ENCODE data around the gene P3H2. TPM values are rescaled to one million over a fixed set of nuclear protein-coding genes. Genes with fewer than 3 reads are reported as not detected.

P3H2 gene
- total and polyA plus RNA-seq, 7 donors, result 0.24 to 3.4 (median 1.2) TPM

- intact Hi-C loops (cut with DNase I), result no loop called here
- Histone ChIP-seq H3K4me3 (no peak overlapping the region), H3K27ac (no peak overlapping the region), H3K4me1 (peaks cover 6% of the 10 kb centered on the region), H3K27me3 (ENCODE audit: insufficient read depth in 3 of 3, low read length in 2 of 3) (no peaks in the 10 kb centered on the region), H3K9me3 (no peaks in the 10 kb centered on the region), H3K36me3 (ENCODE audit: insufficient read depth in 1 of 2, low read depth in 1 of 2) (no peaks in the 10 kb centered on the region)
- DNase-seq (no peak), ATAC-seq (no peak)
- WGBS, 3 donors, result 11 to 31% (median 18%) methylated on average over 5 of the region's 5 CpGs
- TF ChIP-seq, protein P1, sequence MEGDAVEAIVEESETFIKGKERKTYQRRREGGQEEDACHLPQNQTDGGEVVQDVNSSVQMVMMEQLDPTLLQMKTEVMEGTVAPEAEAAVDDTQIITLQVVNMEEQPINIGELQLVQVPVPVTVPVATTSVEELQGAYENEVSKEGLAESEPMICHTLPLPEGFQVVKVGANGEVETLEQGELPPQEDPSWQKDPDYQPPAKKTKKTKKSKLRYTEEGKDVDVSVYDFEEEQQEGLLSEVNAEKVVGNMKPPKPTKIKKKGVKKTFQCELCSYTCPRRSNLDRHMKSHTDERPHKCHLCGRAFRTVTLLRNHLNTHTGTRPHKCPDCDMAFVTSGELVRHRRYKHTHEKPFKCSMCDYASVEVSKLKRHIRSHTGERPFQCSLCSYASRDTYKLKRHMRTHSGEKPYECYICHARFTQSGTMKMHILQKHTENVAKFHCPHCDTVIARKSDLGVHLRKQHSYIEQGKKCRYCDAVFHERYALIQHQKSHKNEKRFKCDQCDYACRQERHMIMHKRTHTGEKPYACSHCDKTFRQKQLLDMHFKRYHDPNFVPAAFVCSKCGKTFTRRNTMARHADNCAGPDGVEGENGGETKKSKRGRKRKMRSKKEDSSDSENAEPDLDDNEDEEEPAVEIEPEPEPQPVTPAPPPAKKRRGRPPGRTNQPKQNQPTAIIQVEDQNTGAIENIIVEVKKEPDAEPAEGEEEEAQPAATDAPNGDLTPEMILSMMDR (IDR thresholded peaks at IDR 0.05), result no peak
Observed at GRCh38 chr3:189982321-189982945, 138.3 kb downstream of the P3H2 start.

DNA sequence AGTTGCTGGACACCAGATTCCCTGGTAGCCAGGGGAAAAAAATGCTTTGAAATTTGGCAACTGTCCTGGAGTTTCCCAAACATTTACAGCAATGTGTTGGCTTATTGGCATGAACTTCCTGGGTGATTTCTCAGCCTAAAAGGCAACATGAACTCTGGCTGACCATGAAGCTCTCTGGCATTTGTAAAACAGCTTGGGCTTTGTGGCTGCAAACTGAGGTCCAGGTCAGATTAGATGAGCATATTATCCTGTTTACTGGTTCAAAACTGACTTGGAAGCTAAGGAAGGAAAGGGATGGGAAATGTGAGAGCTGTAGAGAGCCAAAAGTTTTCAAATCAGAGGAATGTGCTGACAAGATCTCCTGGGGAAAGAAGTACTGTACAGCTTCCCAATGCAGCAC, 139.0 kb downstream of the P3H2 start:
- no peaks in the 10 kb centered on the region for H3K9me3 ChIP-seq
- H3K4me1 ChIP-seq, result peaks cover 6% of the 10 kb centered on the region
- TF ChIP-seq, protein P1 (IDR thresholded peaks at IDR 0.05), result no peak
- H3K27me3 ChIP-seq (ENCODE audit: insufficient read depth in 3 of 3, low read length in 2 of 3), result no peaks in the 10 kb centered on the region
- H3K36me3 ChIP-seq (ENCODE audit: insufficient read depth in 1 of 2, low read depth in 1 of 2), result no peaks in the 10 kb centered on the region
- no peak overlapping the region for H3K4me3 ChIP-seq
- DNase-seq (no peak), ATAC-seq (peak; percentile 27 to 67 (median 42))
- H3K27ac ChIP-seq, result no peak overlapping the region
- intact Hi-C loops (cut with DNase I), result no loop called here

DNA sequence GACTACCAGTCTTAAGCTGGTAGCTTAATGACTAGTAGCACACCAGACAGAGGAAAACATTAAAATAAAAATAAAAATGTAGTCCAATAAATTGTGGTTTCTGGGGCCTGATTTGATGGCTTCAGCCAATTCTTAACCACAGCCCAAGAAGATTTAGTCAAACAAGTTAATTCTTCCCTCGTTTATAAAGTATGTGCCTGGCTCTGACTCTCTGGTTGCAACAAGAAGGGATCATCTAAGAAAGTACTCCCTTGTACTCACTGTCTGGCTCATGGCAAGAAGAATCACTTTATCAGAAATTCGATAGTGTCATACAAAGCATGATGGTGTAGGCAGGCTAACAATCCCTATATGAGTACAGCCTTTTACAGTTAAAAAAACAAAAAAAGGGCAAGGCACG, 141.9 kb downstream of the P3H2 start:
- DNase-seq, result no peak
- H3K4me3 ChIP-seq, result no peak overlapping the region
- 72 to 78% (median 78%) methylated on average over 3 of the region's 3 CpGs for WGBS, 3 donors
- no peak for ATAC-seq
- no peak overlapping the region for H3K27ac ChIP-seq
- no peaks in the 10 kb centered on the region for H3K36me3 ChIP-seq (ENCODE audit: insufficient read depth in 1 of 2, low read depth in 1 of 2)
- TF ChIP-seq, protein P1 (IDR thresholded peaks at IDR 0.05), result no peak
- intact Hi-C loops (cut with DNase I), result no loop called here
- no peaks in the 10 kb centered on the region for H3K27me3 ChIP-seq (ENCODE audit: insufficient read depth in 3 of 3, low read length in 2 of 3)
- peaks cover 6% of the 10 kb centered on the region for H3K4me1 ChIP-seq
- no peaks in the 10 kb centered on the region for H3K9me3 ChIP-seq

GRCh38 chr3:189977174-189977573, 143.5 kb downstream of the P3H2 start:
- WGBS, 3 donors, result 58 to 87% (median 77%) methylated on average over 5 of the region's 5 CpGs

More at GRCh38 chr3:189977174-189977573, 143.5 kb downstream of the P3H2 start:
- DNase-seq (no peak), ATAC-seq (no peak)
- Histone ChIP-seq H3K27me3 (ENCODE audit: insufficient read depth in 3 of 3, low read length in 2 of 3) (no peaks in the 10 kb centered on the region), H3K27ac (no peak overlapping the region), H3K36me3 (ENCODE audit: insufficient read depth in 1 of 2, low read depth in 1 of 2) (no peaks in the 10 kb centered on the region), H3K9me3 (no peaks in the 10 kb centered on the region), H3K4me1 (peaks cover 3% of the 10 kb centered on the region), H3K4me3 (no peak overlapping the region)
- intact Hi-C loops (cut with DNase I), result no loop called here
- TF ChIP-seq, protein P1 (IDR thresholded peaks at IDR 0.05), result no peak
